Brain microvascular endothelial cell (primary cell): ENCODE results near the gene SP100.

ENCODE experiments used
- DNase-seq: peaks from one replicate; pipeline ENCODE4 v3.0.0-alpha.2; 2020
- H3K27ac ChIP-seq: fragments of 250-450 bp; sonication (Bioruptor Pico); 2 replicates; pipeline ENCODE4 v1.5.1; 2020; ENCODE audit warnings: mild to moderate bottlenecking, moderate library complexity
- H3K27me3 ChIP-seq: fragments of 250-450 bp; sonication (Bioruptor Pico); replicated peaks from 2 replicates; pipeline ENCODE4 v1.5.1; 2020; ENCODE audit warnings: mild to moderate bottlenecking
- H3K36me3 ChIP-seq: fragments of 250-450 bp; sonication (Bioruptor Pico); replicated peaks from 2 replicates; pipeline ENCODE4 v1.5.1; 2020; ENCODE audit warnings: mild to moderate bottlenecking
- H3K4me3 ChIP-seq: 2 replicates; pipeline ENCODE4 v1.5.1; 2011; ENCODE audit warnings: low read depth, mild to moderate bottlenecking, control low read depth, low read length, moderate library complexity
- CTCF ChIP-seq: IDR thresholded peaks from 2 replicates; pipeline ENCODE4 v1.5.1; 2011; ENCODE audit warnings: low read depth, mild to moderate bottlenecking, moderate library complexity, low read length, control low read depth, inconsistent platforms; ENCODE audit errors: missing control alignments
- in situ Hi-C: cut with HindIII; loops from 2 replicates; pipeline ENCODE4 v1.10.0; 2017; ENCODE audit warnings: low sequenced_read_pairs, low pct_ligation_motif_present

SP100 gene

GRCh38 chr2:230457073-230457768, 41.2 kb downstream of the SP100 start:
- H3K27me3 ChIP-seq: no peaks in the 10 kb centered on the region
- in situ Hi-C loops: no loop called here

GRCh38 chr2:230457793-230458192, 41.8 kb downstream of the SP100 start:
- Histone ChIP-seq H3K4me3 (no peak overlapping the region), H3K36me3 (peaks cover 38% of the 10 kb centered on the region), H3K27ac (no peak overlapping the region), H3K27me3 (no peaks in the 10 kb centered on the region)
- in situ Hi-C loops: no loop called here
- TF ChIP-seq CTCF: no peak
- no peak for DNase-seq

More at GRCh38 chr2:230457073-230457768, 41.2 kb downstream of the SP100 start:
- no peak for TF ChIP-seq CTCF
- no peak overlapping the region for H3K4me3 ChIP-seq
- no peak overlapping the region for H3K27ac ChIP-seq
- no peak for DNase-seq
- peaks cover 32% of the 10 kb centered on the region for H3K36me3 ChIP-seq

- Histone ChIP-seq H3K4me3 (no peak overlapping the region), H3K36me3 (peaks cover 47% of the 10 kb centered on the region), H3K27me3 (no peaks in the 10 kb centered on the region), H3K27ac (no peak overlapping the region)
- in situ Hi-C loops: no loop called here
- no peak for TF ChIP-seq CTCF
- DNase-seq: no peak
Observed at GRCh38 chr2:230459216-230459615, 43.2 kb downstream of the SP100 start.

GRCh38 chr2:230471074-230471473, 55.1 kb downstream of the SP100 start:
- in situ Hi-C loops: no loop called here
- no peak for TF ChIP-seq CTCF
- no peaks in the 10 kb centered on the region for H3K27me3 ChIP-seq
- peaks cover 51% of the 10 kb centered on the region for H3K36me3 ChIP-seq
- H3K4me3 ChIP-seq: no peak overlapping the region
- no peak overlapping the region for H3K27ac ChIP-seq
- DNase-seq: no peak

- Histone ChIP-seq H3K36me3 (peaks cover 36% of the 10 kb centered on the region), H3K27ac (no peak overlapping the region), H3K27me3 (no peaks in the 10 kb centered on the region), H3K4me3 (no peak overlapping the region)
- TF ChIP-seq CTCF: no peak
- in situ Hi-C loops: no loop called here
- DNase-seq: peak; percentile 53
Observed at GRCh38 chr2:230472621-230473018, 56.6 kb downstream of the SP100 start.

- no peak for DNase-seq
- Histone ChIP-seq H3K27me3 (no peaks in the 10 kb centered on the region), H3K36me3 (peaks cover 30% of the 10 kb centered on the region), H3K27ac (no peak overlapping the region), H3K4me3 (no peak overlapping the region)
- in situ Hi-C loops: no loop called here
- no peak for TF ChIP-seq CTCF
Observed at GRCh38 chr2:230473378-230473777, 57.4 kb downstream of the SP100 start.
